T follicular helper cell (primary cell): ENCODE data around the gene MAN2C1.
"Not testable (repeated sequence)": the region's sequence is repeated elsewhere in the genome, so short reads cannot be mapped to it uniquely, and the experiment has no call there.

ENCODE experiments used
- DNase-seq: peaks from one replicate; pipeline ENCODE4 v3.0.0-alpha.2; 2020; ENCODE audit warnings: low read depth

MAN2C1 gene

DNA sequence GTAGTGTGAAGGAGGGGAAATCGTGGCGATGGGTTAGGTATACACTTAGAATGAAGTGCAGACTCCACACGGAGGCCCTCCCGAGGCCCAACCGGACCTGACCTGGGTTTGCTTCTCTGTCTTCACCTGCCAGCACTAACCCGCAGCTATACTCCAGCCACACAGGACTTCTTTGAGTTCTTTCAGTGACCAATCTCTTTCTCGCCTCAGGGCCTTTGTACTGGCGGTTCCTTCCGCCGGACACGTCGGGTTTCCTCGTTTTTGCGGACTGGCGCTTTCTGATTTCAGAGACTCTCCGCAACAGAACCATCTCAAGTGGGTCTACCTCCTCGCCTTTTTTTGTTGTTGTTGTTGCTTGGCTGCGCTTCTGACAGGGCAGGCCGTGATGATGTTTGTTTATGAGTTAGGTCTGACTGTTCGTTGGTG lies 21.6 kb downstream of the MAN2C1 start, which contains the start of gene NEIL1:
Gene NEIL1, plus strand, starts transcription at position 244 of the 426 bp plus-strand sequence. CDS start 1,867 bp downstream, outside the sequence.
- no peak for DNase-seq

DNA sequence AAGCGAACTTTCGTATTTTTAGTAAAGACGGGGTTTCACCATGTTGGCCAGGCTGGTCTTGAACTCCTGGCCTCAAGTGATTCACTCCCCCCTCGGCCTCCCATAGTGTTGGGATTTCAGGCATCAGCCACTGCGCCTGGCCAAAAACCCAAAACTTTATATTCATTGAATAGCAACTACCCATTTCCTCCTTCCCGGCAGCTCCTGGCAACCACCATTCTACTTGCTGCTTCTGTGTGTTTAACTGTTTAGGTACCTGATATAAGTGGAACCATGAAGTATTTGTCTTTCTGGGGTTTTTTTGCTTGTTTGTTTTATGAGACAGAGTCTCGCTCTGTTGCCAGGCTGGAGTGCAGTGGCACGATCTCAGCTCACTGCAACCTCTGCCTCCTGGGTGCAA lies 24.5 kb downstream of the MAN2C1 start:
- DNase-seq: not testable (repeated sequence)

DNA sequence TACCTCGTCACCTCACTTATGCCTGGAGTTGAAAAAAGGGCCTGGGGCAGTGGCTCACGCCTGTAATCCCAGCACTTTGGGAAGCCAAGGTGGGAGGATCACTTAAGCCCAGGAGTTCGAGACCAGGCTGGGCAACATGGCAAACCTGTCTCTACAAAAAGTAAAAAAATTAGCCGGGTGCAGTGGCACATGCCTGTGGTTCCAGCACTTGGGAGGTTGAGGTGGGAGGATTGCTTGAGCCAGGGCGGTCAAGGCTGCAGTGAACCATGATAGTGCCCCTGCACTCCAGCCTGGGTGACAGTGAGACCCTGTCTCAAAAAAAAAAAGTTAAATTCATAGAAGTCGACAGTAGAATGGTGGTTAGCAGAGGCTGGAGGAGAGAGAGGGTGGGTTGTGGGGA lies 26.2 kb downstream of the MAN2C1 start:
- DNase-seq: no peak

DNA sequence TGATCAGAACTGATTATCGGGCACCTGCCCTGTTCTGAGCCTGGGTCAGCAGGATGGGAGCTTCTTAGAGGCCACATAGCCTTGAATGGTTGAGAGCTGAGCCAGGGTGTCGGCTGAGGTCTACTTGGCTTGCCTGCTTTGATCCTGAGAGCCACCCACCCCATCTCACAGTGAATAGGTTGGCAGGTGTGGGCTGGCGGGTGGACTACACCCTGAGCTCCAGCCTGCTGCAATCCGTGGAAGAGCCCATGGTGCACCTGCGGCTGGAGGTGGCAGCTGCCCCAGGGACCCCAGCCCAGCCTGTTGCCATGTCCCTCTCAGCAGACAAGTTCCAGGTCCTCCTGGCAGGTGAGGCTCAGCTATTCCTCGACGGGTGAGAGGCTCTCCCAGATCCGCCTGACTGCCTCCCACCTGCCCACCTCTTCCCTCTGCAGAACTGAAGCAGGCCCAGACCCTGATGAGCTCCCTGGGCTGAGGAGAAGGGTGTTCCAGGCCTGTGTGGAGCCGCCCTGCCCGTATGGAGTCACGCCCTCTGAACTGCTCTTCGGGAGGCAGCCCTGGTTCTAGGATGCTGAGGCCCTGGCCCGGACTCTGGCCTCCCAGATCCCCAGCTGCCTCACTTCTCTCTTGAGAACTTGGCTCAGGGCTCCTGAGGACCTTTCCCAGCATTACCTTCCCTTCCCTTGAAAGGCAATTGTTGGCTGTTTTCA lies 28.7 kb downstream of the MAN2C1 start:
- no peak for DNase-seq

DNA sequence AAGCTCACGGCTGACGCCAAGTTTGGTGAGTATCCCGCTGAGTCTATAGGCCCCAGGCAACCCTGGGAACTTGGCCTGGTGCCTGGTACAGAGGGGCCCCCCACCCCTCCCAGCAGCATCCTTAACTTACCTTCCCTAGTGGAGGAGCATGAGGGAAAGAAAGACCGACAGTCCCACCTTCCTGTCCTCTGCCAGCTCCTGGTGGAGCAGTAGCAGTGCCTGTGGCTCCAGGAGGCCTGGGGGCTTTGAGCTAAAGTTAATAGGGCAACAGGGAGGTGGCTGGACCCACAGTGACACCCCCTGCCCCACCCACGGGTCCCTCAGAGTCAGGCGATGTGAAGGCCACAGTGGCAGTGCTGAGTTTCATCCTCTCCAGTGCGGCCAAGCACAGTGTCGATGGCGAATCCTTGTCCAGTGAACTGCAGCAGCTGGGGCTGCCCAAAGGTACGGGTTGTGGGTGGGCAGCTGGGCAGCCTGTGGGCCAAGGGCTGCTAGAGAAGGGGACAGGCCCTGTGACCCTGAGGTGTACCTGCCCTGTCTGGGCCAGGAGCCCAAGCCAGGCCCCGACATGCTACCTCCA lies 29.7 kb downstream of the MAN2C1 start:
- no peak for DNase-seq

DNA sequence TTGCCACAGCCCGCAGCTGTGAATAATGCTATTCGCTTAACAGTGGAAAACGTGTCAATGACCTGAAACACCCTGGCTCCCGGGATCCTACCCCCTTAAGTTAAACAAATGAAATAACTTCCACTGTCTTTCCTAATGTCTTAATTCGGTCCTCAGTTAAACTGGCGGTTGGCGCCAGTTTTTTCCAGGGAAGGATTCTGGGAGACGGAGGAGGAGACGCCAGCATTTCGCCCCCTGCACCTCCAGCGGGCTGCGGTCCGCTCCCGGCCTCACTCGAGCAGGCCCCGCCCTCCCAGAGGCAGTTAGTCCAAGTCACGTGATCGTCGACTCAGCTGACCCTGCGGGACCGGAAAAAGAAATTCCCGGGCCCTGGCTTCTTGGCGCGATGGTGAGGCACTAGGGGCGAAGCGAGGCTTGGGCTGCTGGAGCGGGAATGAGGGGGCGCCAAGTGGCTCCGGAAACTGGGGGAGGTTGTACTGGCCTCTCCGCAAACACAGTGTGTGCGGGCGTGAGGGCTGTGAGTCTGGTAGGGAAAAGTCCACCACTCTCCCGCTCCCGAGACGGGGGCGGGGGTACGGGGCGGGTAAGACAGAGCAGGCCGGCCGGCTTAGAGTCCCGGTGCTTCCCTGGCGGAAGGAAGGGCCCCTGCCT lies 32.6 kb downstream of the MAN2C1 start, which contains the start of gene COMMD4:
Gene COMMD4, plus strand, starts transcription at position 359 of the 651 bp plus-strand sequence. Its CDS starts 27 bp downstream, at position 386.
- DNase-seq: peak; percentile 59

DNA sequence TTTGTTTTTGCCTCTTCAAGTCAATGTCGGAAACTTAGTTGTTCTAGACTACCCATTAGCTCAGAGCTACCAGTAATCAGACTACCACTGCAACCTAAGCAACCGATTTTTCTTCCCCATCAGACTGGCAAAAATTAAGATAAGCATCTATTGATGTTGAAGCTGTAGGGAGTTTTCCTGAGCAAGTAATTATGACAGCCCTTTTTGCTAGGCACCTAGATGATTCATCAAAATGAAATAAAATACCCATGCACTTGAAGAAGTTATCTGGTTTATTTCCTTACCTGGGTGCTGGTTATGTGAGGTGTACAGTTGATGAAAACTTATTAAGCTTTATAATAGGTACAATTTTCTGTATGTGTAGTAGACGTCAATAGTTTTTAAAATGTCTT lies 33.1 kb downstream of the MAN2C1 start:
- DNase-seq: no peak

DNA sequence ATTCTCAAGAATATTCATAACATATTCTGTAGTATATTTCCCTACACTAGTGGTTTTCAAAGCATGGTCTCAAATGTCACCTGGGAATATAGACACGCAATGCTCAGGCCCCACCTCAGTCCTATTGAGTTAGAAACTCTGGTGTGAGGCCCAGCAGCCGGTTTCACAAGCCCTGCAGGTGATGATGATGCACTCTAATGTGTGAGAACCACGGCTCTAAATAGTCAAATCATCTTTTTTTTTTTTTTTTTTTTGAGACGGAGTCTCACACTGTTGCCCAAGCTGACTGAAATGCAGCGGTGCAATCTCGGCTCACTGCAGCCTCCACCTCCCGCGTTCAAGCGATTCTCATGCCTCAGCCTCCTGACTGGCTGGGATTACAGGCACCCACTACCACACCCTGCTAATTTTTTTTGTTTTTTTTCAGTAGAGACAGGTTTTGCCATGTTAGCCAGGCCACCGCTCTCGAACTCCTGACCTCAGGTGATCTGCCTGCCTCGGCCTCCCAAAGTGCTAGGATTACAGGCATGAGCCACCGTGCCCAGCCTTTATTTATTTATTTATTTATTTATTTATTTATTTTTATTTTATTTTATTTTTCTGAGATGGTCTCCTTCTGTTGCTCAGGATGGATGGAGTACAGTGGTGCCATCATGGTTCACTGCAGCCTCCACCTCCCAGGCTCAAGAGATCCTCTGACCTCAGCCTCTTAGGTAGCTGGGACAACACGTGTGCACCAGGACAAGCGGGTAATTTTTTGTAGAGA lies 34.6 kb downstream of the MAN2C1 start:
- not testable (repeated sequence) for DNase-seq

DNA sequence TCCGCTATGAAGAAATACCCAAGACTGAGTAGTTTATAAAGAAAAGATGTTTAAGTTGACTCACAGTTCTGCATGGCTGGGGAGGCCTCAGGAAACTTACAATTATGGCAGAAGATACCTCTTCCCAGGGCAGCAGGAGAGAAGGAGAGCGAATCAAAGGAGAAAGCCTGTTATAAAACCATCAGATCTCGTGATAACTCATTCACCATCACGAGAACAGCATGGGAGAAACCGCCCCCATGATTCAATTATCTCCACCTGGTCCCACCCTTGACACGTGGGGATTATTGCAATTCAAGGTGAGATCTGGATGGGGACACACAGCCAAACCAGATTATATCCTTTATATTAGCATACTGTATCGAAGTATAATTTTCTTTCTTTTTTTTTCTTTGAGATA lies 36.3 kb downstream of the MAN2C1 start:
- DNase-seq: not testable (repeated sequence)

DNA sequence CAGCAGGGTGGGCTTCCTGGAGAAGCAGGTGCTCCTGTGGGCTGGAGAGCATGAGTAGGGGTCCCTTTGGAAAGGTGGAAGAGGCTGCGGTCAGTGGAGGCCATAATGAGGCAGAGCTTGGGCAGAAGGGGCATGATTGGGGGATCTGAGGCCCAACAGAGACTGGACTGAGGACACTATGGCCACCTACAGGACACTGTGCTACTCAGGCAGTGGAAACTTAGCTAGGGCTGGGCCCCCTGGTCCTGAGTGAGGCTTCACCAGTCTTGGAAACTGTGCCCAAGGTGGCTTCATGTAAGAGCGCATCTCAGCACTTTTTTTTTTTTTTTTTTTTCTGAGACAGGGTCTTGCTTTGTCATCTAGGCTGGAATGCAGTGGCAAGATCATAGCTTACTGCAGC lies 38.8 kb downstream of the MAN2C1 start:
- DNase-seq: no peak

DNA sequence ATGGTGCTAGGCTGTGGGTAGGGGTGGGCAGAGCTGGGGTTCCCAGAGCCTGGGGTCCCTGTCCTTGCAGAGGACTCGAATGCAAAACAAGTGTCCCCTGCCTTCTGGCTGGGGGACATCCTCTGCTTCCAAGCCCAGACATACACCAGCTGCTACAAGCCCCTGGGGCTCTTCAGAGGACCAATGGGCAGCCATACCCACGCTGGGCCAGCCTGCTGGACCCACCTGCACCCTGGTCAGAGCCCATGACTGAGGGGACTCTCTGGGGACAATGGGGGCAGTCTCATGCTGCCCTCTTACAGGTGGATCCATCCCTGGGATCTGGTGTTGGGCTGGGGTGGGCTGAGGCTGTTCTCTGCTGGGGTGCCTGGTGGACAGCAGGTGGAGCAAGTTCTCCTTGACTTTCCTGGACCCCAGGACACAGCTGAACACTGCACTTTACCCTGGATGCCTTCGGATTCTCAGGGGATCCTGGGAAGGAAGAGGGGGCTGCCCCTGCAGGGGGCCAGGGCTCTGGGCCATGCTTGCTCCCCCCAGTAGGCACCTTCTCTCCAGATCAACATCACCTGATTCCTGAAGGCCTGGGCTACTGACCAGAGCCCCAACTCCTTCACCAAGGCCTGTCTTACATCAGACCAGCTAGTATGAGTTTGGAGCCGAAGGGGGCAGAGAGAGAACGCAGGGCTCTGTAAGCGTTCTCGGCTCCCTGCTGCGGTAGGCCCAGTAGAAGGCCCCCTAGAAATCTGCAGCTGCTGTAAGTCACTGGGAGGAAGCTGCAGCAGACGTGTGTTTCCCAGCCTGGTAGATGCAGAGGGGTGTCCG lies 39.7 kb downstream of the MAN2C1 start:
- no peak for DNase-seq

DNA sequence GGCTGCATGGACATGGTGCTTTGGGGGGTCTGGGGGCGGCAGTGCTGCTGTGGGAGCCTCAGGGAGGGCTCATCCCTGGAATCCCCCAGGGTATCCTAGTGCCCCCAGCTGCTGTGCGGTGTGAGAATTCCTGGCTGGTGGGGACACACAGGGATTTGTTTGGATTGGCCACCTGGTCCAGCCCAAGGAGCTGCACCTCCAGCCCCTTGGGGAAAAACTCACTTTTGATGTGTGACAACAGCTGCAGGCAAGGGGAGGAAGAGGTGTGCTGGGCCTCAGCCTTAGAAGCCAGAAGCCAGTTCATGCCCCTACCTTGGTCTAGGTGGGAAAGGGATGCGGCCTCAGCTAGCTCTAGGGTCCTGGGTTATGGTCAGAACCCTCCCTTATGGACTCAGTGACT lies 40.9 kb downstream of the MAN2C1 start:
- no peak for DNase-seq

DNA sequence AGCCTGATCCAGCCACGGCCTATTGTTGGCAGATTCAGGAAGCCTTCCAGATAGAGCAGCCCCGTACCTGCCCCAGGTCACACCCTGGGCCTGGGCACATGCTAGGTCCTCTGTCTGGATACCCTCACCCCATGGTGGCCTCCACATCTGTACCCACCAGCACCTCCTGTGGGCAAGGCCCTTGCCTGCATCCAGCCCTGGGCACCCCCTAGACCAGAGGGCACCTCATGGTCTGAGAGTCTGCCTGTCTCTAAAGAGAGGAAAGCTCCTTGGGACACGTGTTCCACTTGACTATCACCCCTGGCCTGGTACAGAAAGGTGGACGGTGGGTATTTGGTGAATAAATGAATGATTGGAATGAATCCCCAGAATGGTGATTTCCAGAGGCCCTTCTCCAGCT lies 41.4 kb downstream of the MAN2C1 start:
- no peak for DNase-seq

DNA sequence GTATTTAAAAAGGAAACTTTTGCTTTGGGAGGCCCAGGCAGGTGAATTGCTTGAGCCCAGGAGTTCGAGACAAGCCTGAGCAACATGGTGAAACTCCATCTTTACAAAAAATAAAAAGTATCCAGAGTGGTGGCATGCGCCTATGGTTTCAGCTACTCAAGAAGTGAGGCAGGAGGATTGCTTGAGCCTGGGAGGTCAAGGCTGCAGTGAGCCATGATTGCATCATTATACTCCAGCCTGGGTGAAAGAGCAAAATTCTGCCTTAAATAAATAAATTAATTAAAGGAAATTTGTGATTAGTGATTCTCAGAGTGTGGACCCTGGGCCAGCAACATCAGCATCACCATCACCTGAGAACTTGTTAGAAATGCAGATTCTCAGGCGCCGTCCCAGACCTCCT lies 42.5 kb downstream of the MAN2C1 start:
- DNase-seq: no peak

DNA sequence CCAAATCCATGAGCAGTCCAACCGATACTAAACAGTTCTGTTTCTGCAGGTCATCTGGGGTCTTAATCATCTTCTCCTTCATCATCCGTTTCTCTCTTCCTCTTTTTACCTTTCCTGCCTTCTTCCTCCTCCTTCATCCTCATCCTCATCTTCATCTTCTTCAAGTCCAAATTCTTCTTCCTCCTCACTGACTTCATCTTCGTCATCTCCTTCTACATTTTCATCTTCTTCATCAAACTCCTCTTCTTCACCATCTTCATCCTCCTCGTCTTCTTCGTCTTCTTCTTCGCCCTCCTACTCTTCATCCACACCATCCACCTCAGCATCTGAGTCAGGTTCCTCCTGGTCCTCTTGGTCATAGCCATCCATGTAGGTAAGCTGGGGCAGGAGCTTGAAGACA lies 46.7 kb downstream of the MAN2C1 start:
- no peak for DNase-seq

DNA sequence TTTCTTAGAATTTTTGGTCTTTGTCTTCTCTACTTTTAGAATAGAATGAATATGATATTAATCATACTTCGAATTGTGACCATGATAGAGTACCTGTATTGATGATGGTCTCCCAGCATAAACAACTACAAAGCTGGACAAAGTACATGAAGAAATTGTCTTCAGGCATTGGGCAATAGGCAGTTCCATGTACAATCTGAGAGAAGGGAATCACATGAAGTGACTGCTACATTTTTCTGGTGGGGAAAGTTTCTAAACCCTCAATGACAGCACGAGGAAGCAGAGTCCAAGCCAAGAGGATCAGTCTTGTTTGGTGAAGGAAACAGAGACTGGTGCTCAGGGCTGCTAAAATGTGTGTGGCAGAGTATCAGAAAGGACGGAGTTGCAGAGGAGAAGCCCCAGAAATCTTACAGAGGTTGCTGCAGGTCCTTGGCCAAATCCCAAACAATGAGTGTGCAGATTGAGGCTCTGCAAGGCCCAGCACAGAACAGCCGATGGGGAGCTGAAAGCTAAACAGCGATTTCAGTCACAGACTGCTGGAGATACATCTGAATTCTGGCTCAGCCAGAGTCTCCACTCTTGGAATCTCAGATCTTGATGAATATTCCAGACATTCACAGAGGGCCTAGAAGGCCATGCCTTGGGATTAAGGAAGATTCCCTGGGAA lies 49.0 kb downstream of the MAN2C1 start:
- not testable (repeated sequence) for DNase-seq

DNA sequence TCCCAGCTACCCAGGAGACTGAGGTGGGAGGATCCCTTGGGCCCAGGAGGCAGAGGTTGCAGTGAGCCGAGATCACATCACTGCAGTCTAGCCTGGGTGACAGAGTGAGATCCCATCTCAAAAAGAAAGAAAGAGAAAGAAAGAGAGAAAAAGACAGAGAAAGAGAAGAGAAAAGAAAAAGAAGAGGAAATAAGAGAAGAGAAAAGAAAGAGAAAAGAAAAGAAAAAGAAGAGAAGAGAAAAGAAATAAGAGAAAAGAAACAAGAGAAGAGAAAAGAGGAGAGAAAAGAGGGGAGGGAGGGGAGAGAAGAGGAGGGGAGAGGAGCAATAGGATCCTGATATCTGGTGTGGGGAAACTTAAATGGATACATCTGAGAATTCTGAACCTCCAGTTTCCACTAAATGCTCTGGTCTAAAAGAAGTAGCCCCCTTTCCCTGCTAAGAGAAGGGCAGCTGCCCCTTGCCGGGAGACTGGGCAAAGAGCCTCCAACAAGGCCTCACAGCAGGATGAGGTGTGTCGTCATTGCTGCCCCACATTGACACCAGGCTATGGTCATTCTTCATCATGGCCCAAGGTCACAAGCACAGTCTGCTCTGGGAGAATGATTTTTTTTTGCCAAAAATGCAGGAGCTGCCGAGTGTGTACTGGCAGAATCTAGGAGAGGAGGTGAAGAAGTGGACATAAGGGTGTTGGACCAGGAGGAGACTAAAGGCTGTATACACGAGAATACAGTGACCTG lies 53.7 kb downstream of the MAN2C1 start:
- no peak for DNase-seq

DNA sequence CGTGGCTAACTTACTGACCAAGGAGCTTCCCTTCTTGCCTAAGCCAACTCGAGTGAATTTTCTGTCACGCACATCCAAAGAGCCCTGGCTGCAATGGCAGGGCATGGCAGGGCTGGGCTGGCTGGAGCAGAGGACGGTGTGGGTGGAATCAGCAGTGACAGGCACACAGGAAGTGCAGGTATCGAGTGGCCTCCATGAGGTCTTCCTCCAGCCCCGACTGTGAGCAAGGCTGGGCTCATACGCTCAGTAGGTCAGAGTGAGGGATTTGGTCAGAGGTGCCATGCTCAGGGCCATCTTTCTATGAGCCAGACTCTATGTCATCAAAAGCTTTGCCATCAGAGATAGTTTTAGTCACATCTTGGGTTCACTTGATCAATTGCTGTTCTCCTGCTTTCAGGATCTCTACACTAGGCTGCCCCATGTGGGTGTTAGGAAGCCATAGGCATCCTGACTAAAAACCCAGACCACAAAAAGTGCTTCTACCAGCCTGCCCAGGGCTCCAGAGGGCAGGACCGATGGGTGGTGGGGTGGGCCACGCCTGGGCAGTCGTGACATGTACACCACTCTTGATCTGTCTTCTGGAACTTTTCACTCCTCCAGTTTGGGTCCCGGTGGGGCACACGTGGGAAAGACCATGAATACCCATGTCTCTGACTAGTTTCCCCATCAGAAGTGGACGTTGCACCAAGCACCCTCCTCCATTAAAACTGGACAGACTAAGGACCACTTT lies 55.1 kb downstream of the MAN2C1 start:
- DNase-seq: no peak

DNA sequence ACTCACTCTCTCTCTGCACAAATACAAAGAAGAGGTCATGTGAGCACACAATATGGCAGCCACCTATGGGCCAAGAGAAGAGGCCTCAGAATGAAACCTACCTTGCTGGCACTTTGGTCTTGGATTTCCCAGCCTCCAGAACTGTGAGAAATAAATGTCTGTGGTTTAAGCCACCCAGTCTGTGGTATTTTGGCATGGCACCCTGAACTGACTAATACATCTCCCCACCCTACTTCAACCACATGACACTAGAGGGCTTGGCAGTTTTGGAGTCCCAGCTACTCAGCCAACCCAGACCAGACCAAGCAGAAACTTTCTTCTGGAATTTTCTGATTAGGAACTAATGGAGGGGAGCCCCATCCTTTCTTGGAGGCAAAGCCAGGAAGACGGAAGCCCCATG lies 55.9 kb downstream of the MAN2C1 start:
- DNase-seq: not testable (repeated sequence)
